Motor neuron (in vitro differentiated cells): ENCODE measurements around the gene RFT1. TPM values are rescaled to one million over a fixed set of nuclear protein-coding genes. Genes with fewer than 3 reads are reported as not detected.

ENCODE experiments used
- total RNA-seq, 8 experiments: library from RNA; unstranded; fragments of 300-600 nt; gene quantifications; 2 replicates each; pipeline versions ENCODE4 v1.2.3 to v1.2.4, GENCODE V29; 2022

RFT1 gene
- total RNA-seq, 8 experiments from 2014 or later: 6.7 to 26.6 (median 10.0) TPM

Other genes with a start within 250 kb of the RFT1 start
- 10 to 100 TPM in 5 of 8 experiments, 1 to 10 TPM in 3; 7.2 to 27.0 (median 13.3) TPM for gene STIMATE, start 232.9 kb downstream of the RFT1 start, total RNA-seq
- 10 to 100 TPM in 4 of 8 experiments, 1 to 10 TPM in 4; 7.5 to 22.3 (median 10.8) TPM for gene SFMBT1, start 84.4 kb downstream of the RFT1 start, total RNA-seq
- 1 to 10 TPM in 7 of 8 experiments, under 1 TPM in 1; 0.49 to 8.0 (median 1.9) TPM for gene PRKCD, start 30.8 kb upstream of the RFT1 start, total RNA-seq
- gene TKT, start 125.6 kb upstream of the RFT1 start, total RNA-seq: 100 to 1,000 TPM in 6 of 8 experiments, 10 to 100 TPM in 2; 87.0 to 697 (median 139) TPM
- gene DCP1A, start 217.1 kb upstream of the RFT1 start, total RNA-seq: 10 to 100 TPM in 7 of 8 experiments, 1 to 10 TPM in 1; 9.9 to 28.7 (median 20.5) TPM